Measurements from ENCODE around the gene TCHHL1. TPM values are rescaled to one million over a fixed set of nuclear protein-coding genes. Genes with fewer than 3 reads are reported as not detected.

Gene TCHHL1
- total and polyA plus RNA-seq, 2 of the 4 experiments (the other 2 are of a cell fraction), result not detected

- Histone ChIP-seq H3K27ac (ENCODE audit: insufficient read depth, low read length) (no peak overlapping the region), H3K9me3 (ENCODE audit: control insufficient read depth, insufficient read depth, low read length) (peaks cover 21% of the 10 kb centered on the region), H4K5ac (ENCODE audit: low read depth, low read length) (no peak overlapping the region), H2BK120ac (ENCODE audit: low read depth, low read length) (no peak overlapping the region), H3K56ac (ENCODE audit: extremely low read depth, insufficient read depth, low read length) (no peak overlapping the region), H3K4me1 (ENCODE audit: control insufficient read depth, insufficient read depth, low read length) (peaks cover 3% of the 10 kb centered on the region; the same call in 1 of the 2 replicates), H2AK5ac (ENCODE audit: low read depth, low read length) (no peak overlapping the region), H4K20me1 (ENCODE audit: insufficient read depth, low read length) (no peaks in the 10 kb centered on the region; the same call in 1 of the 2 replicates), H3K23ac (ENCODE audit: low read depth, low read length) (no peak overlapping the region), H3K79me1 (ENCODE audit: low read depth in 1 of 2, low read length in 2 of 2) (no peaks in the 10 kb centered on the region), H3K9ac (ENCODE audit: low read depth, low read length) (no peak overlapping the region), H3K36me3 (ENCODE audit: control insufficient read depth, insufficient read depth, low read length) (no peaks in the 10 kb centered on the region), H2BK5ac (ENCODE audit: low read depth, low read length, poor library complexity, severe bottlenecking) (no peak overlapping the region), H3K14ac (replicated peaks; ENCODE audit: low read depth, low read length) (no peak overlapping the region), H3K18ac (ENCODE audit: low read depth, low read length) (no peak overlapping the region), H3K9me1 (ENCODE audit: insufficient read depth, low read length) (no peaks in the 10 kb centered on the region), H4K91ac (ENCODE audit: insufficient read depth, low read depth, low read length) (no peak overlapping the region), H2BK20ac (ENCODE audit: low read depth, low read length) (no peak overlapping the region), H2AFZ (replicated peaks; ENCODE audit: low read length, poor library complexity) (peak overlapping the region; percentile 76), H3K4me2 (ENCODE audit: low read depth, low read length) (peak overlapping the region; percentile 62), H3K4ac (ENCODE audit: low read depth, low read length) (no peak overlapping the region), H3K4me3 (ENCODE audit: insufficient read depth, low read depth, low read length) (peak overlapping the region; percentile 29), H2AK9ac (replicated peaks; ENCODE audit: low read depth, low read length, poor library complexity) (no peak overlapping the region), H4K8ac (ENCODE audit: low read depth in 2 of 2, low read length in 2 of 2) (no peak overlapping the region), H3K27me3 (ENCODE audit: control insufficient read depth, insufficient read depth, low read length) (peaks cover 66% of the 10 kb centered on the region), H2BK15ac (ENCODE audit: low read depth, low read length) (no peak overlapping the region)
- in situ Hi-C loops (cut with MboI; ENCODE audit: low sequenced_read_pairs) (no loop called here), dilution Hi-C loops (cut with HindIII; ENCODE audit: low sequenced_read_pairs, unreplicated experiment) (no loop called here), intact Hi-C loops (cut with micrococcal nuclease) (loop anchor here (5.0 kb wide), 1 partner anchor 58 kb away; no protein-coding TSS in a partner anchor)
- ChIA-PET CTCF (interaction anchor here (0.6 kb wide), 1 partner anchor 55 kb away, joined by 3 read pairs; no protein-coding TSS in a partner anchor), POLR2A (ENCODE audit: unreplicated experiment) (no interaction called here)
- WGBS, 2 experiments (ENCODE audit: extremely low coverage in 2 of 2, insufficient read length in 1 of 2), result 0% methylated on average over 20 of the region's 31 CpGs; no CpG with 5 or more reads in 1 of the 2 experiments
- BruUV-seq (replicated peaks), result no TSS peak
- peak; percentile 71 for ATAC-seq (ENCODE audit: low read depth)
- peak; percentile 44 for DNase-seq
- no peak for TF ChIP-seq NFE2L2 (IDR thresholded peaks at IDR 0.05; ENCODE audit: low read depth, low read length)
- no peak for TF ChIP-seq CTCF (conservative IDR thresholded peaks at IDR 0.05; ENCODE audit: low read depth, low read length)
- no peak for TF ChIP-seq CEBPB (IDR thresholded peaks at IDR 0.05; ENCODE audit: low read depth, low read length)
- no peak for TF ChIP-seq BHLHE40 (IDR thresholded peaks at IDR 0.05; ENCODE audit: low read depth, low read length)
- TF ChIP-seq RFX5 (IDR thresholded peaks at IDR 0.05; ENCODE audit: low read depth, low read length), result no peak
- TF ChIP-seq MAFK (IDR thresholded peaks at IDR 0.05; ENCODE audit: low read depth, low read length), result no peak
- no peak for TF ChIP-seq MXI1 (IDR thresholded peaks at IDR 0.05; ENCODE audit: borderline replicate concordance, low read depth, low read length)
- no peak for TF ChIP-seq RAD21 (IDR thresholded peaks at IDR 0.05; ENCODE audit: low read length)
These were observed 21.5 kb upstream of the TCHHL1 start for GRCh38 chr1:152110365-152110859.
